ENCODE data around the gene IRF6. TPM values are rescaled to one million over a fixed set of nuclear protein-coding genes. Genes with fewer than 3 reads are reported as not detected.

The IRF6 gene
- total RNA-seq, 1 experiment from 2014 or later: 27.3 TPM

GRCh38 chr1:209774592-209774991 lies 31.4 kb downstream of the IRF6 start:
- Mint-ChIP-seq H3K9me3 (ENCODE audit: unreplicated experiment) (no peaks in the 10 kb centered on the region), H3K27me3 (ENCODE audit: insufficient read depth, unreplicated experiment) (no peaks in the 10 kb centered on the region), H3K27ac (ENCODE audit: unreplicated experiment) (no peak overlapping the region), H3K4me1 (ENCODE audit: low read depth, unreplicated experiment) (no peaks in the 10 kb centered on the region), H3K4me3 (ENCODE audit: unreplicated experiment) (no peak overlapping the region), H3K36me3 (ENCODE audit: insufficient read depth, unreplicated experiment) (no peaks in the 10 kb centered on the region)
- no peak for TF ChIP-seq CTCF (IDR thresholded peaks at IDR 0.05; ENCODE audit: insufficient read depth in 1 of 2, low read depth in 1 of 2, low read length in 1 of 2, severe bottlenecking in 1 of 2, unreplicated experiment in 1 of 2)
- peaks cover 6% of the 10 kb centered on the region for H3K4me1 ChIP-seq
- H3K36me3 ChIP-seq (ENCODE audit: control insufficient read depth, insufficient read depth, low read length): no peaks in the 10 kb centered on the region
- ChIA-PET CTCF (interaction anchor here (0.6 kb wide), 1 partner anchor 164 kb away, joined by 3 read pairs; no protein-coding TSS in a partner anchor), POLR2A (no interaction called here)
- H3K9me3 ChIP-seq: no peaks in the 10 kb centered on the region
- H3K27me3 ChIP-seq (replicated peaks; ENCODE audit: control insufficient read depth, insufficient read depth, low read length): no peaks in the 10 kb centered on the region
- intact Hi-C loops (cut with micrococcal nuclease; ENCODE audit: unreplicated experiment): no loop called here
- BruUV-seq (replicated peaks): no TSS peak
- no peak for DNase-seq
- no peak overlapping the region for H3K4me3 ChIP-seq (ENCODE audit: low read depth, low read length)

GRCh38 chr1:209772126-209772525 lies 33.8 kb downstream of the IRF6 start:
- no peaks in the 10 kb centered on the region for H3K4me1 Mint-ChIP-seq (ENCODE audit: low read depth, unreplicated experiment)
- no peaks in the 10 kb centered on the region for H3K36me3 Mint-ChIP-seq (ENCODE audit: insufficient read depth, unreplicated experiment)
- no TSS peak for BruUV-seq (replicated peaks)
- Histone ChIP-seq H3K36me3 (ENCODE audit: control insufficient read depth, insufficient read depth, low read length) (no peaks in the 10 kb centered on the region), H3K9me3 (no peaks in the 10 kb centered on the region), H3K4me3 (ENCODE audit: low read depth, low read length) (no peak overlapping the region), H3K27me3 (replicated peaks; ENCODE audit: control insufficient read depth, insufficient read depth, low read length) (no peaks in the 10 kb centered on the region), H3K4me1 (no peaks in the 10 kb centered on the region)
- DNase-seq: no peak
- ChIA-PET CTCF (no interaction called here), POLR2A (interaction anchor here (1.0 kb wide), 1 partner anchor 13 kb away, joined by 6 read pairs; the partner anchor contains the start of gene C1orf74)
- no peaks in the 10 kb centered on the region for H3K9me3 Mint-ChIP-seq (ENCODE audit: unreplicated experiment)
- no peak overlapping the region for H3K4me3 Mint-ChIP-seq (ENCODE audit: unreplicated experiment)
- no peaks in the 10 kb centered on the region for H3K27me3 Mint-ChIP-seq (ENCODE audit: insufficient read depth, unreplicated experiment)
- intact Hi-C loops (cut with micrococcal nuclease; ENCODE audit: unreplicated experiment): no loop called here
- no peak for TF ChIP-seq CTCF (IDR thresholded peaks at IDR 0.05; ENCODE audit: insufficient read depth in 1 of 2, low read depth in 1 of 2, low read length in 1 of 2, severe bottlenecking in 1 of 2, unreplicated experiment in 1 of 2)
- no peak overlapping the region for H3K27ac Mint-ChIP-seq (ENCODE audit: unreplicated experiment)

- no TSS peak for BruUV-seq (replicated peaks)
- no peaks in the 10 kb centered on the region for H3K4me1 ChIP-seq
- H3K27me3 ChIP-seq (replicated peaks; ENCODE audit: control insufficient read depth, insufficient read depth, low read length): no peaks in the 10 kb centered on the region
- POLR2A ChIA-PET: no interaction called here
- TF ChIP-seq CTCF (IDR thresholded peaks at IDR 0.05; ENCODE audit: insufficient read depth in 1 of 2, low read depth in 1 of 2, low read length in 1 of 2, severe bottlenecking in 1 of 2, unreplicated experiment in 1 of 2): no peak
- H3K9me3 ChIP-seq: no peaks in the 10 kb centered on the region
- Mint-ChIP-seq H3K4me3 (ENCODE audit: unreplicated experiment) (no peak overlapping the region), H3K36me3 (ENCODE audit: insufficient read depth, unreplicated experiment) (no peaks in the 10 kb centered on the region), H3K27ac (ENCODE audit: unreplicated experiment) (no peak overlapping the region), H3K4me1 (ENCODE audit: low read depth, unreplicated experiment) (no peaks in the 10 kb centered on the region), H3K9me3 (ENCODE audit: unreplicated experiment) (no peaks in the 10 kb centered on the region), H3K27me3 (ENCODE audit: insufficient read depth, unreplicated experiment) (no peaks in the 10 kb centered on the region)
- no peaks in the 10 kb centered on the region for H3K36me3 ChIP-seq (ENCODE audit: control insufficient read depth, insufficient read depth, low read length)
- intact Hi-C loops (cut with micrococcal nuclease; ENCODE audit: unreplicated experiment): no loop called here
- CTCF ChIA-PET: no interaction called here
- DNase-seq: no peak
- H3K4me3 ChIP-seq (ENCODE audit: low read depth, low read length): no peak overlapping the region
Measured at GRCh38 chr1:209770636-209771415, 35.1 kb downstream of the IRF6 start.
